Ovary (tissue), 9 donors: Measurements from ENCODE around the gene LCMT2. TPM values are rescaled to one million over a fixed set of nuclear protein-coding genes. Genes with fewer than 3 reads are reported as not detected.

Experiments used
- DNase-seq, 5 donors: peaks; one replicate each; pipeline ENCODE4 v3.0.0-alpha.2; 2019 to 2020
- H3K27ac ChIP-seq, 2 donors: fragments of 200-600 bp; one replicate each; pipeline versions ENCODE4 v1.5.1 to v1.8.0; 2019 to 2022
- H3K27me3 ChIP-seq: fragments of 200-600 bp; one replicate; pipeline ENCODE4 v1.8.0; 2022
- H3K36me3 ChIP-seq: fragments of 200-600 bp; sonication (generic); one replicate; pipeline ENCODE4 v1.5.1; 2019
- H3K4me1 ChIP-seq: one replicate; pipeline ENCODE4 v1.8.1; 2013; ENCODE audit warnings: mild to moderate bottlenecking, moderate library complexity; ENCODE audit not compliant: insufficient read depth
- H3K4me3 ChIP-seq: fragments of 200-600 bp; sonication (generic); one replicate; pipeline ENCODE4 v1.5.1; 2017
- H3K9me3 ChIP-seq, 2 donors: fragments of 200-600 bp in 1 of 2; sonication (generic) in 1 of 2; one replicate each; pipeline versions ENCODE4 v1.5.1 to v1.8.1; 2013 to 2019; ENCODE audit warnings: mild to moderate bottlenecking in 1 of 2, moderate library complexity in 1 of 2
- EP300 ChIP-seq: sonication (generic); formaldehyde crosslinking; IDR thresholded peaks from one replicate; pipeline ENCODE4 v1.6.1; 2017; ENCODE audit warnings: antibody characterized with exemption
- POLR2A ChIP-seq: fragments of 450-650 bp; IDR thresholded peaks from one replicate; pipeline ENCODE4 v1.6.1; 2017; ENCODE audit warnings: antibody characterized with exemption, mild to moderate bottlenecking, moderate library complexity
- WGBS, 3 donors: extraction: QIAGEN DNeasy Blood & Tissue Kit in 1 of 3; methylation state at CpG; one replicate each; pipeline versions ENCODE4 v1.1.5 to v1.1.7; 2013 to 2017; 5-methylcytosine and 5-hydroxymethylcytosine counted together
- intact Hi-C, 4 donors: fragments of 100-400 bp; cut with DNase I; formaldehyde crosslinking; loops; one replicate each; pipeline versions ENCODE4 v1.11.0 to v1.15.1; 2022 to 2023
- polyA plus RNA-seq, 2 donors: library from polyadenylated mRNA; stranded (reverse); fragments of 200-250 nt in 1 of 2; fragments of 350-450 nt in 1 of 2; fragmentation: Illumina TruSeq in 1 of 2; extraction: RNeasy Lipid Tissue Mini Kit (QIAGEN cat#74804) in 1 of 2; gene quantifications; one replicate each; pipeline ENCODE4 v1.2.3, GENCODE V29; 2013 to 2014
- total RNA-seq, 7 donors: library from RNA; depleted of rRNA in 2 of 7; stranded (reverse); fragments of >200 nt in 2 of 7; fragmentation: NEBNext Ultra II Directional in 3 of 7; extraction: Animal tissue kit (Norgen Biotek cat#: 25700) in 3 of 7; gene quantifications; one replicate each; pipeline versions ENCODE4 v1.1.0 to v1.2.4, GENCODE V29; 2016 to 2023
- TF ChIP-seq, protein P1 (sequence below), 3 donors: fragments of 450-650 bp in 2 of 3; fragments of 200-600 bp in 1 of 3; IDR thresholded peaks; one replicate each; pipeline versions ENCODE4 v1.5.1 to v1.8.0; 2016 to 2022; ENCODE audit warnings: antibody characterized with exemption in 3 of 3, mild to moderate bottlenecking in 1 of 3
- donor health status: DM: no; HTN: no; CAD: no; lungs with moderate emphysema.
- donor health status: DM: no; HTN: no; CAD: no.
- donor health status: Bipolar disorder and iron deficiency.
- donor health status: DM: yes; HTN: yes; CAD: no.
- donor health status: DM: no; HTN: no; CAD: no.
- donor health status: DM: yes; HTN: yes; CAD: no.

LCMT2 gene
- total and polyA plus RNA-seq, 9 donors, result 4.4 to 13.4 (median 7.9) TPM

DNA sequence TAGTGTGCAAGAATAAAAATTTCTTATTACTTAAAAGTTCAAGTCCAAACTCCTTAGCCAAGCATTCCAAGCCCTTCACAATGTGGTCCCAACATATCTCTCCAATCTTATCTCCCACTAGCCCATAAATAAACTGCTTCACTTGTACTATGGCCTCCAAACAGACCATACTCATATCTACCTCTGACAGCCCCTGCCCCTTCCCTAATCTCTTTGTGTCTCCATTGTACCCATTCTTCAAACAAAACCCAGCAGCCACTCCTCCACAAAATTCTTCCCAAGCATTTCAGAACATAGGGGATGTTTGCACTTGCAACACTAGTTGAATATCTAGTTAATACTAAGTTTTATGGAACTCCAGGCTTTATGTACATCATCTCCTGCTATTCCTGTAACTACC is 30.5 kb downstream of the LCMT2 start:
- DNase-seq, result no peak
- Histone ChIP-seq H3K36me3 (no peaks in the 10 kb centered on the region), H3K27ac (no peak overlapping the region), H3K4me1 (no peaks in the 10 kb centered on the region), H3K27me3 (no peaks in the 10 kb centered on the region), H3K4me3 (no peak overlapping the region), H3K9me3 (no peaks in the 10 kb centered on the region)
- intact Hi-C loops, result no loop called here
- TF ChIP-seq POLR2A (no peak), EP300 (no peak)
- TF ChIP-seq, protein P1, sequence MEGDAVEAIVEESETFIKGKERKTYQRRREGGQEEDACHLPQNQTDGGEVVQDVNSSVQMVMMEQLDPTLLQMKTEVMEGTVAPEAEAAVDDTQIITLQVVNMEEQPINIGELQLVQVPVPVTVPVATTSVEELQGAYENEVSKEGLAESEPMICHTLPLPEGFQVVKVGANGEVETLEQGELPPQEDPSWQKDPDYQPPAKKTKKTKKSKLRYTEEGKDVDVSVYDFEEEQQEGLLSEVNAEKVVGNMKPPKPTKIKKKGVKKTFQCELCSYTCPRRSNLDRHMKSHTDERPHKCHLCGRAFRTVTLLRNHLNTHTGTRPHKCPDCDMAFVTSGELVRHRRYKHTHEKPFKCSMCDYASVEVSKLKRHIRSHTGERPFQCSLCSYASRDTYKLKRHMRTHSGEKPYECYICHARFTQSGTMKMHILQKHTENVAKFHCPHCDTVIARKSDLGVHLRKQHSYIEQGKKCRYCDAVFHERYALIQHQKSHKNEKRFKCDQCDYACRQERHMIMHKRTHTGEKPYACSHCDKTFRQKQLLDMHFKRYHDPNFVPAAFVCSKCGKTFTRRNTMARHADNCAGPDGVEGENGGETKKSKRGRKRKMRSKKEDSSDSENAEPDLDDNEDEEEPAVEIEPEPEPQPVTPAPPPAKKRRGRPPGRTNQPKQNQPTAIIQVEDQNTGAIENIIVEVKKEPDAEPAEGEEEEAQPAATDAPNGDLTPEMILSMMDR (IDR thresholded peaks at IDR 0.05), result no peak

DNA sequence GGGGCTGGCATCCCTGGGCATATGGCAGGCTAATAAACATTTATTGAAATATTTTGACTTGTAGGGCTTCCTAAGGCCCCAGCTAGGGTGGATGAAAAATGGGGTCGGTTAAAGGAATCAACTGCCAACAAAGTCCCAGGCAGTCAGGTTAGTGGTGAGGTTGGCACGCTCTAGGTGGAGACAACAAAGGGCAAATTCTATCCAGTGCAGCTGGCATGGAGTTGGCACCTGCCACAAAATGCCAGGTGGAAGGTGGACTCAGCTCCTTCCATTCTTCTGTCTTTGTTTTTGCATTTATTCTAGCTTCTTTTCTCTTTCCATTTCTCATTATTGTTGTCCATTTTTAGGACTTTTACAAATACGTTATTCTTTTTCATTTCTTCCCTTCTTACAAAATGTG is 31.0 kb downstream of the LCMT2 start:
- H3K27me3 ChIP-seq, result no peaks in the 10 kb centered on the region
- DNase-seq, result no peak
- H3K36me3 ChIP-seq, result no peaks in the 10 kb centered on the region
- H3K4me1 ChIP-seq, result no peaks in the 10 kb centered on the region
- TF ChIP-seq, protein P1 (IDR thresholded peaks at IDR 0.05), result no peak
- TF ChIP-seq POLR2A (no peak), EP300 (no peak)
- WGBS, 3 donors, result 84 to 90% (median 89%) methylated on average over 3 of the region's 3 CpGs
- no peaks in the 10 kb centered on the region for H3K9me3 ChIP-seq
- H3K27ac ChIP-seq, result no peak overlapping the region
- H3K4me3 ChIP-seq, result no peak overlapping the region
- intact Hi-C loops, result no loop called here

DNA sequence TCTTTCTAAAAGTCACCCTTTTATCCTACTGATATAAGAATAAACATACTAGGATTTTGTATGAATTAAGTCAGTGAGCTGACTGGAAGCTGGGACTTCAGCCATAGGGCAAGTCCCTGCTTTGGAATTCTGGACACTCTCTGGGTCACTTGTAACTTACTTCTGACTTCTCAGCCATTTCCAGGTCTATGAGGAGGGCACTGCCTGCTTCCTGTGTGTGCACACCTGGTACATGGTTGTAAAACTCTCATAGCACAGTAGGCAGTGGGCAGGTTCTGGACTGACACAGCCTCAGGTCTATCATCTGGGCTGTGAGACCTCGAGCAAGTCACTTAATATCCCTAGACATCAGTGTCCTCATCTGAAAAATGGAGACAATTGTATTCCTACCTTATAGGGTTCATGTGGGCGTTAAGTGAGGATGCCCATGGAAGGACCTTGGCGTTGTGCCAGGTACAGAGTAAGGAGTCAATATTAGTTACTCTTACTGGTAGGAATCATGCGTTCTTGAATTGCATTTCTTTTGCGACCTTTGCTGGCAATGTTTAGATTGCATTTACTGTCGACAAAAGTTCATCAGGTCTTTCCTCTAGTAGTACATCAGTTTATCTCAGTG is 36.2 kb downstream of the LCMT2 start:
- Histone ChIP-seq H3K9me3 (no peaks in the 10 kb centered on the region), H3K27me3 (no peaks in the 10 kb centered on the region), H3K27ac (no peak overlapping the region), H3K4me3 (no peak overlapping the region), H3K4me1 (no peaks in the 10 kb centered on the region), H3K36me3 (no peaks in the 10 kb centered on the region)
- intact Hi-C loops, result no loop called here
- TF ChIP-seq, protein P1 (IDR thresholded peaks at IDR 0.05), result no peak
- no peak for TF ChIP-seq POLR2A
- no peak for TF ChIP-seq EP300
- DNase-seq, result no peak
- 54 to 66% (median 64%) methylated on average over 6 of the region's 6 CpGs for WGBS, 3 donors

DNA sequence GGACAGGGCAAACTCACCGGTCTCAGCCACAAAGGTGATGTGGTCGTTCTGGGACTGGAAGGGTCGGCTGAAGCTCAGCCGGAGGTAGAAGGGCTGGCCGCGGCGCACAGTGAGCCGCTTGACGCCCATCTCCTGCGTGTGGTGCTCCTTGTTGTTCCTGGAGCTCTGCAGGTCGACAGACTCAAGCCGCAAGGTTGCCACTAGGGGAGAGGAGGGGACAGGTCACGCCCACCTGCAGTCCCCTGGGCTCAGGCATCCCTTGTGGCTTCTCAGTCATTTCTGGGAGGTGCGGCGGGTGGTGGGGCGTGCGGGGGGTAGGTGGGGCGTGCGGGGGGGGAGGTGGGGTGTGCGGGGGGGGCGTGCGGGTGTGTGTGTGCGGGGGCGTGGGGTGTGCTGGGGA is 36.9 kb downstream of the LCMT2 start:
- WGBS, 3 donors, result 4 to 15% (median 7%) methylated on average over 3 to 24 of the region's 24 CpGs
- Histone ChIP-seq H3K27ac (no peak overlapping the region), H3K4me3 (no peak overlapping the region), H3K9me3 (no peaks in the 10 kb centered on the region), H3K4me1 (no peaks in the 10 kb centered on the region), H3K27me3 (no peaks in the 10 kb centered on the region), H3K36me3 (no peaks in the 10 kb centered on the region)
- no peak for DNase-seq
- intact Hi-C loops, result no loop called here
- no peak for TF ChIP-seq EP300
- TF ChIP-seq POLR2A, result no peak
- TF ChIP-seq, protein P1 (IDR thresholded peaks at IDR 0.05), result no peak
